HCT116 (cell line): ENCODE results near the gene KRTAP6-3. TPM values are rescaled to one million over a fixed set of nuclear protein-coding genes. Genes with fewer than 3 reads are reported as not detected.

ENCODE experiments used
- ATAC-seq: fragments of 200-7000 bp; cut with Tn5 transposase; 2 replicates; pipeline ENCODE4 v1.9.1; 2020; ENCODE audit warnings: mild to moderate bottlenecking, moderate library complexity
- BruUV-seq: library from RNA; stranded (reverse); fragments of 400-500 nt; replicated peaks from 2 replicates; lab custom pipeline; 2021; lab: Mats Ljungman, UMichigan
- CTCF ChIA-PET: fragments of 300-600 bp; sonication (Branson Sonifier 250); formaldehyde crosslinking; loops from one replicate; lab custom pipeline; 2021; ENCODE audit warnings: antibody characterized with exemption; lab: Charles Lee
- POLR2A ChIA-PET: fragments of 300-600, 350-600 bp; sonication (Branson Sonifier 250); formaldehyde crosslinking; loops from one replicate; lab custom pipeline; 2021; ENCODE audit warnings: antibody characterized with exemption; lab: Charles Lee
- RAD21 ChIA-PET, 2 experiments: fragments of 300-600 bp; sonication (Branson Sonifier 250); formaldehyde crosslinking; loops; one replicate each; lab custom pipeline; 2023; ENCODE audit warnings: low total read pairs in 2 of 2; ENCODE audit not compliant: uncharacterized antibody in 2 of 2, unreplicated experiment in 2 of 2, low non-redundant PET in 1 of 2; lab: Charles Lee
- DNase-seq: peaks from one replicate; pipeline ENCODE4 v3.0.0-alpha.2; 2010; ENCODE audit warnings: low read depth, low spot score
- H2AFZ ChIP-seq: fragments of 200-600 bp; shearing (Covaris generic), sonication (generic); 2 replicates; pipeline ENCODE4 v1.6.1; 2017; ENCODE audit warnings: low read depth, mixed run types, mixed read lengths, antibody characterized with exemption, low read length; ENCODE audit not compliant: poor library complexity, severe bottlenecking
- H3K27ac ChIP-seq: 2 replicates; pipeline ENCODE4 v1.5.1; 2012; ENCODE audit warnings: low read depth, low read length
- H3K27me3 ChIP-seq: fragments of 200-600 bp; sonication (generic); 2 replicates; pipeline ENCODE4 v1.6.1; 2016; ENCODE audit warnings: mixed run types, low read length, mixed read lengths; ENCODE audit not compliant: insufficient read depth
- H3K36me3 ChIP-seq, 2 experiments: fragments of 200-500 bp in 1 of 2; fragments of 200-600 bp in 1 of 2; sonication (Bioruptor generic) in 1 of 2; sonication (generic) in 1 of 2; 2 replicates each; pipeline versions ENCODE4 v1.5.1 to v1.6.1; 2014 to 2016; ENCODE audit warnings: low read length in 2 of 2, inconsistent platforms in 1 of 2, mixed read lengths in 1 of 2, mixed run types in 1 of 2; ENCODE audit not compliant: insufficient read depth in 2 of 2, control insufficient read depth in 1 of 2
- H3K4me1 ChIP-seq, 2 experiments: fragments of 200-600 bp in 1 of 2; sonication (generic) in 1 of 2; 2 replicates each; pipeline versions ENCODE4 v1.5.1 to v1.6.1; 2012 to 2017; ENCODE audit warnings: low read length in 2 of 2, inconsistent platforms in 1 of 2, mild to moderate bottlenecking in 1 of 2, mixed read lengths in 1 of 2, mixed run types in 1 of 2, moderate library complexity in 1 of 2; ENCODE audit not compliant: insufficient read depth in 2 of 2, control insufficient read depth in 1 of 2
- H3K4me2 ChIP-seq: fragments of 200-600 bp; sonication (generic); 2 replicates; pipeline ENCODE4 v1.6.1; 2017; ENCODE audit warnings: mixed run types, low read length, mixed read lengths
- H3K4me3 ChIP-seq, 2 experiments: fragments of 200-600 bp in 1 of 2; sonication (generic) in 1 of 2; replicated peaks in 1 of 2; 2 replicates each; pipeline ENCODE4 v1.5.1; 2011 to 2016; ENCODE audit warnings: low read length in 2 of 2, control low read depth in 1 of 2, low read depth in 1 of 2, mild to moderate bottlenecking in 1 of 2, mixed read lengths in 1 of 2, mixed run types in 1 of 2
- H3K79me2 ChIP-seq: fragments of 200-600 bp; sonication (generic); 2 replicates; pipeline ENCODE4 v1.6.1; 2017; ENCODE audit warnings: mild to moderate bottlenecking, mixed run types, low read length, moderate library complexity, mixed read lengths; ENCODE audit not compliant: insufficient read depth
- H3K9ac ChIP-seq: fragments of 200-600 bp; sonication (generic); 2 replicates; pipeline ENCODE4 v1.6.1; 2016; ENCODE audit warnings: low read length, mixed read lengths
- H3K9me2 ChIP-seq: fragments of 200-600 bp; sonication (generic), shearing (Covaris generic); 2 replicates; pipeline ENCODE4 v1.6.1; 2017; ENCODE audit warnings: mixed run types, mild to moderate bottlenecking, moderate library complexity; ENCODE audit not compliant: insufficient read depth
- H3K9me3 ChIP-seq, 2 experiments: fragments of 200-500 bp in 1 of 2; fragments of 200-600 bp in 1 of 2; sonication (Bioruptor generic) in 1 of 2; sonication (generic) in 1 of 2; 2 replicates each; pipeline ENCODE4 v1.6.1; 2014 to 2017; ENCODE audit warnings: low read length in 2 of 2, mixed read lengths in 2 of 2, inconsistent platforms in 1 of 2, low read depth in 1 of 2, mild to moderate bottlenecking in 1 of 2, mixed run types in 1 of 2, moderate library complexity in 1 of 2; ENCODE audit not compliant: control insufficient read depth in 1 of 2, insufficient read depth in 1 of 2
- H4K20me1 ChIP-seq: fragments of 200-600 bp; sonication (generic), shearing (Covaris generic); 2 replicates; pipeline ENCODE4 v1.6.1; 2017; ENCODE audit warnings: mixed run types, mild to moderate bottlenecking, moderate library complexity; ENCODE audit not compliant: insufficient read depth
- CEBPB ChIP-seq: IDR thresholded peaks from 2 replicates; pipeline ENCODE4 v1.6.1; 2012; ENCODE audit warnings: low read depth
- EZH2 ChIP-seq: fragments of 200-600 bp; sonication (generic); IDR thresholded peaks from 2 replicates; pipeline ENCODE4 v1.6.1; 2017; ENCODE audit warnings: antibody characterized with exemption, mixed run types
- POLR2A ChIP-seq: IDR thresholded peaks from 2 replicates; pipeline ENCODE4 v1.7.0; 2011; ENCODE audit warnings: borderline replicate concordance; ENCODE audit not compliant: insufficient read depth, insufficient read length; ENCODE audit errors: extremely low read depth
- POLR2AphosphoS5 ChIP-seq: IDR thresholded peaks from 2 replicates; pipeline ENCODE4 v1.6.1; 2011; ENCODE audit warnings: mild to moderate bottlenecking, low read depth, low read length, moderate library complexity
- RAD21 ChIP-seq: IDR thresholded peaks from 2 replicates; pipeline ENCODE4 v1.6.1; 2012; ENCODE audit warnings: low read depth, mild to moderate bottlenecking
- SIN3A ChIP-seq: IDR thresholded peaks from 2 replicates; pipeline ENCODE4 v1.6.1; 2012; ENCODE audit warnings: low read depth
- SRF ChIP-seq: IDR thresholded peaks from 2 replicates; pipeline ENCODE4 v1.6.1; 2012; ENCODE audit warnings: low read depth
- YY1 ChIP-seq: IDR thresholded peaks from 2 replicates; pipeline ENCODE4 v1.6.1; 2011; ENCODE audit warnings: low read length, low read depth, moderate library complexity, mild to moderate bottlenecking; ENCODE audit not compliant: insufficient replicate concordance; ENCODE audit errors: extremely low read depth
- ZFX ChIP-seq: fragments of 450-650 bp; IDR thresholded peaks from 2 replicates; pipeline ENCODE4 v1.6.1; 2017
- ZNF274 ChIP-seq: fragments of 200-500 bp; sonication (Bioruptor generic); IDR thresholded peaks from 2 replicates; pipeline ENCODE4 v1.6.1; 2014; ENCODE audit warnings: mild to moderate bottlenecking, low read depth, low read length, inconsistent platforms
- intact Hi-C: fragments of 100-400 bp; cut with micrococcal nuclease; formaldehyde crosslinking; loops from 2 replicates; pipeline ENCODE4 v1.10.0; 2022
- total RNA-seq: library from RNA; stranded (reverse); gene quantifications from one replicate; pipeline ENCODE4 v1.2.1, GENCODE V29; 2021; ENCODE audit not compliant: unreplicated experiment
- TF ChIP-seq, protein P1 (sequence below): IDR thresholded peaks from 2 replicates; pipeline ENCODE4 v1.6.1; 2012
- TF ChIP-seq, protein P2 (sequence below), 3 experiments: fragments of 200-600 bp in 1 of 3; sonication (generic) in 1 of 3; IDR thresholded peaks in 2 of 3; conservative IDR thresholded peaks in 1 of 3; 2 replicates each; pipeline ENCODE4 v1.5.1; 2012 to 2017; ENCODE audit warnings: low read depth in 2 of 3, low read length in 2 of 3, antibody characterized with exemption in 1 of 3, borderline replicate concordance in 1 of 3, control low read depth in 1 of 3, mild to moderate bottlenecking in 1 of 3, mixed read lengths in 1 of 3, mixed run types in 1 of 3, moderate library complexity in 1 of 3; ENCODE audit not compliant: insufficient read depth in 1 of 3
- TF ChIP-seq, protein P3 (sequence below): IDR thresholded peaks from 2 replicates; pipeline ENCODE4 v1.6.1; 2012

Gene KRTAP6-3
- total RNA-seq, 1 experiment from 2014 or later: not detected

DNA sequence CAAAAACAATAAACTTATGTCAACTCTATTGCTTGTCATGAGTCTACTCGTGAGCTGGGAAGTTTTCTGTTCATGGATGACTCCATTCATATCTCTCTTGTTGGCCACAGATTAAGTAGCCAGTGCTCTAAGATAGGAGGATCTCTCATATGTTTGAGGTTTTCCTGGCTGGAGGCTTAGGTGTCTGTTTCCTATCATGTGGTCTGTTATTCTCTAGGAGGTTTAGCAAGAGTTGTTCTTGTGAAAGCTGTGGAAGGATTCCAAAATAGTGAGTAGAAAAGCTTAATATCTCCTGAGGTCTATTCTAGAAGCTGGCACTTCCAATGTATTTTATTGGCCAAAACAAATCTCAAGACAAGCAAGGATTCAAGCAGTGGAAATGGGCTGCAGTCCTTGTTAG is 37.0 kb downstream of the KRTAP6-3 start (continued):
- TF ChIP-seq, protein P1, sequence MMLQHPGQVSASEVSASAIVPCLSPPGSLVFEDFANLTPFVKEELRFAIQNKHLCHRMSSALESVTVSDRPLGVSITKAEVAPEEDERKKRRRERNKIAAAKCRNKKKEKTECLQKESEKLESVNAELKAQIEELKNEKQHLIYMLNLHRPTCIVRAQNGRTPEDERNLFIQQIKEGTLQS: no peak
- TF ChIP-seq POLR2A (no peak), SIN3A (no peak), ZNF274 (no peak), SRF (no peak)
- TF ChIP-seq, protein P2, sequence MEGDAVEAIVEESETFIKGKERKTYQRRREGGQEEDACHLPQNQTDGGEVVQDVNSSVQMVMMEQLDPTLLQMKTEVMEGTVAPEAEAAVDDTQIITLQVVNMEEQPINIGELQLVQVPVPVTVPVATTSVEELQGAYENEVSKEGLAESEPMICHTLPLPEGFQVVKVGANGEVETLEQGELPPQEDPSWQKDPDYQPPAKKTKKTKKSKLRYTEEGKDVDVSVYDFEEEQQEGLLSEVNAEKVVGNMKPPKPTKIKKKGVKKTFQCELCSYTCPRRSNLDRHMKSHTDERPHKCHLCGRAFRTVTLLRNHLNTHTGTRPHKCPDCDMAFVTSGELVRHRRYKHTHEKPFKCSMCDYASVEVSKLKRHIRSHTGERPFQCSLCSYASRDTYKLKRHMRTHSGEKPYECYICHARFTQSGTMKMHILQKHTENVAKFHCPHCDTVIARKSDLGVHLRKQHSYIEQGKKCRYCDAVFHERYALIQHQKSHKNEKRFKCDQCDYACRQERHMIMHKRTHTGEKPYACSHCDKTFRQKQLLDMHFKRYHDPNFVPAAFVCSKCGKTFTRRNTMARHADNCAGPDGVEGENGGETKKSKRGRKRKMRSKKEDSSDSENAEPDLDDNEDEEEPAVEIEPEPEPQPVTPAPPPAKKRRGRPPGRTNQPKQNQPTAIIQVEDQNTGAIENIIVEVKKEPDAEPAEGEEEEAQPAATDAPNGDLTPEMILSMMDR (IDR thresholded peaks at IDR 0.05 in 2 of 3, conservative IDR thresholded peaks at IDR 0.05 in 1 of 3; ENCODE audit: borderline replicate concordance in 1 of 3, insufficient read depth in 1 of 3, low read depth in 2 of 3, low read length in 2 of 3): no peak
- TF ChIP-seq, protein P3, sequence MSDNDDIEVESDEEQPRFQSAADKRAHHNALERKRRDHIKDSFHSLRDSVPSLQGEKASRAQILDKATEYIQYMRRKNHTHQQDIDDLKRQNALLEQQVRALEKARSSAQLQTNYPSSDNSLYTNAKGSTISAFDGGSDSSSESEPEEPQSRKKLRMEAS: no peak
- TF ChIP-seq, all 23 proteins: peak for 0

DNA sequence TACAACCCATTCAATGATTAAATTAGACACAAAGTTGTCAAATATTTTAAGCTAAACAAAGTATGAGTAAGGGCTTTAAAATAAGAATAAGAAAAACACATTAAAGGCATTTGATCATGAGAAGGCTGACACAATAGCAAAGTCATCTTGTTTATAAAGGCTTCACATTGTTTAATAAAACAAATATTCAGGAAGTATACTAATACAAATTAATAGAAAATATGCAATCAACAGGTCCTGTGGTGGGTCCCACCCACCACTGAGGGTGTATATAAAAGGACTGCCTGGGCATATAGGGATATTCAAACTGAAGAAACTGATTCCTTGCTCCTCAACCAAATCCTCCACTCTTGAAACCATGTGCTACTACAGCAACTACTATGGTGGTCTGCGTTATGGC is 42.7 kb downstream of the KRTAP6-3 start, which contains the start of gene KRTAP20-2:
Gene KRTAP20-2, plus strand, starts transcription at position 301 of the 400 bp plus-strand sequence. Its CDS starts 58 bp downstream, at position 359.
- Histone ChIP-seq H3K4me1 (no peaks in the 10 kb centered on the region), H3K9me2 (no peaks in the 10 kb centered on the region)
- ChIA-PET POLR2A (no interaction called here), CTCF (no interaction called here)
- no peak for TF ChIP-seq ZNF274
- no peak for TF ChIP-seq RAD21
- TF ChIP-seq CEBPB: no peak
- TF ChIP-seq POLR2AphosphoS5: no peak
- TF ChIP-seq, protein P3: no peak
- no peak for TF ChIP-seq YY1
- no peak for TF ChIP-seq EZH2
- TF ChIP-seq, protein P1: no peak
- no peak for TF ChIP-seq SIN3A
- no peak for TF ChIP-seq ZFX
- no peak for TF ChIP-seq POLR2A
- TF ChIP-seq, all 23 proteins: peak for 0
- no peak within 1 kb of the TSS for H3K4me2 ChIP-seq
- no peak within 1 kb of the TSS for H3K9ac ChIP-seq
- H3K4me3 ChIP-seq: no peak within 1 kb of the TSS
- intact Hi-C loops: no loop called here
- no peaks in the 10 kb centered on the region for H3K36me3 ChIP-seq
- RAD21 ChIA-PET: no interaction called here
- DNase-seq (no peak), ATAC-seq (no peak)
- H2AFZ ChIP-seq: no peak within 1 kb of the TSS
- no peaks in the 10 kb centered on the region for H4K20me1 ChIP-seq
- no peak within 1 kb of the TSS for H3K27ac ChIP-seq
- H3K27me3 ChIP-seq: no peaks in the 10 kb centered on the region
- H3K79me2 ChIP-seq: no peaks in the 10 kb centered on the region
- BruUV-seq: no TSS peak
- H3K9me3 ChIP-seq: peaks cover 8 to 14% of the 10 kb centered on the region in 2 experiments; a peak in 2 of 4 replicates
